Glomerular endothelial cell (primary cell): Measurements from ENCODE around the gene KRTAP19-7. TPM values are rescaled to one million over a fixed set of nuclear protein-coding genes. Genes with fewer than 3 reads are reported as not detected.

Experiments used
- total RNA-seq: library from RNA; depleted of rRNA; stranded (reverse); fragments of >200 nt; gene quantifications from 2 replicates; pipeline ENCODE4 v1.2.3, GENCODE V29; 2015

KRTAP19-7 gene
- total RNA-seq, 1 donor from 2014 or later: not detected

Other genes with a start within 250 kb of the KRTAP19-7 start
- gene KRTAP26-1, start 241.0 kb downstream of the KRTAP19-7 start, total RNA-seq: not detected in 2 replicates
- gene KRTAP27-1, start 223.6 kb downstream of the KRTAP19-7 start, total RNA-seq: not detected in 2 replicates
- gene KRTAP23-1, start 212.7 kb downstream of the KRTAP19-7 start, total RNA-seq: not detected in 2 replicates
- not detected in 2 replicates for gene KRTAP13-2, start 189.0 kb downstream of the KRTAP19-7 start, total RNA-seq
- gene KRTAP13-1, start 165.3 kb downstream of the KRTAP19-7 start, total RNA-seq: not detected in 2 replicates
- not detected in 2 replicates for gene KRTAP13-3, start 135.4 kb downstream of the KRTAP19-7 start, total RNA-seq
- gene KRTAP13-4, start 131.1 kb downstream of the KRTAP19-7 start, total RNA-seq: not detected in 2 replicates
- gene KRTAP15-1, start 121.0 kb downstream of the KRTAP19-7 start, total RNA-seq: not detected in 2 replicates
- not detected in 2 replicates for gene KRTAP19-1, start 80.9 kb downstream of the KRTAP19-7 start, total RNA-seq
- gene KRTAP19-2, start 73.9 kb downstream of the KRTAP19-7 start, total RNA-seq: not detected in 2 replicates
- not detected in 2 replicates for gene KRTAP19-3, start 69.3 kb downstream of the KRTAP19-7 start, total RNA-seq
- gene KRTAP19-4, start 64.1 kb downstream of the KRTAP19-7 start, total RNA-seq: not detected in 2 replicates
- gene KRTAP19-5, start 59.2 kb downstream of the KRTAP19-7 start, total RNA-seq: not detected in 2 replicates
- not detected in 2 replicates for gene KRTAP19-6, start 19.4 kb downstream of the KRTAP19-7 start, total RNA-seq
- gene KRTAP22-2, start 29.1 kb upstream of the KRTAP19-7 start, total RNA-seq: not detected in 2 replicates
- not detected in 2 replicates for gene KRTAP6-3, start 31.1 kb upstream of the KRTAP19-7 start, total RNA-seq
- not detected in 2 replicates for gene KRTAP6-2, start 37.6 kb upstream of the KRTAP19-7 start, total RNA-seq
- not detected in 2 replicates for gene KRTAP22-1, start 39.8 kb upstream of the KRTAP19-7 start, total RNA-seq
- gene KRTAP6-1, start 52.6 kb upstream of the KRTAP19-7 start, total RNA-seq: not detected in 2 replicates
- gene KRTAP20-1, start 55.1 kb upstream of the KRTAP19-7 start, total RNA-seq: not detected in 2 replicates
- not detected in 2 replicates for gene KRTAP20-4, start 59.3 kb upstream of the KRTAP19-7 start, total RNA-seq
- gene KRTAP20-2, start 73.9 kb upstream of the KRTAP19-7 start, total RNA-seq: not detected in 2 replicates
- gene KRTAP20-3, start 81.5 kb upstream of the KRTAP19-7 start, total RNA-seq: not detected in 2 replicates
- not detected in 2 replicates for gene KRTAP21-3, start 157.5 kb upstream of the KRTAP19-7 start, total RNA-seq
- not detected in 2 replicates for gene KRTAP21-2, start 185.9 kb upstream of the KRTAP19-7 start, total RNA-seq
- gene KRTAP21-1, start 194.1 kb upstream of the KRTAP19-7 start, total RNA-seq: not detected in 2 replicates